Neural progenitor cell (in vitro differentiated cells): ENCODE measurements around the gene MED13L.

ENCODE experiments used
- CTCF ChIP-seq: fragments of 200-600 bp; sonication (generic); IDR thresholded peaks from 2 replicates; pipeline ENCODE4 v1.5.1; 2017; ENCODE audit warnings: antibody characterized with exemption, mild to moderate bottlenecking
- EZH2 ChIP-seq: fragments of 200-600 bp; sonication (generic); IDR thresholded peaks from 2 replicates; pipeline ENCODE4 v1.6.1; 2017; ENCODE audit warnings: antibody characterized with exemption, mild to moderate bottlenecking, moderate library complexity

GRCh38 chr12:116074686-116075085 is 202.8 kb downstream of the MED13L start:
- TF ChIP-seq CTCF (no peak), EZH2 (no peak)
